NCI-H69 (cell line): Measurements from ENCODE around the gene NPDC1.

Experiments used
- DNase-seq: peaks from one replicate; lab custom pipeline; 2025; lab: John Stamatoyannopoulos, UW

Gene NPDC1

GRCh38 chr9:137011156-137011555 is 34.8 kb downstream of the NPDC1 start:
- no peak for DNase-seq

- DNase-seq: no peak
Observed at GRCh38 chr9:137009938-137010732, 35.8 kb downstream of the NPDC1 start.

- DNase-seq: no peak
Observed at GRCh38 chr9:137009217-137009616, 36.8 kb downstream of the NPDC1 start.

- no peak for DNase-seq
Observed at GRCh38 chr9:137008312-137008711, 37.7 kb downstream of the NPDC1 start.

GRCh38 chr9:137007816-137008270 is 38.1 kb downstream of the NPDC1 start:
- DNase-seq: no peak

GRCh38 chr9:137007108-137007815 is 38.7 kb downstream of the NPDC1 start:
- DNase-seq: peak; percentile 72

- DNase-seq: peak; percentile 20
Observed at GRCh38 chr9:137006116-137007003, 39.6 kb downstream of the NPDC1 start.

GRCh38 chr9:137004285-137004684 is 41.7 kb downstream of the NPDC1 start:
- DNase-seq: peak; percentile 37

- no peak for DNase-seq
Observed at GRCh38 chr9:137002646-137003041, 43.3 kb downstream of the NPDC1 start.

- DNase-seq: no peak
Observed at GRCh38 chr9:137001857-137002645, 43.9 kb downstream of the NPDC1 start.

GRCh38 chr9:137000177-137000930 is 45.6 kb downstream of the NPDC1 start:
- no peak for DNase-seq

GRCh38 chr9:136997830-136998234 is 48.1 kb downstream of the NPDC1 start:
- no peak for DNase-seq

GRCh38 chr9:136997371-136997770 is 48.6 kb downstream of the NPDC1 start:
- DNase-seq: no peak

GRCh38 chr9:136996361-136997292 is 49.4 kb downstream of the NPDC1 start, which contains the start of gene CLIC3:
CLIC3 (minus strand) TSS chr9:136996568; CDS start chr9:136996543, 25 bp downstream.
- DNase-seq: peak; percentile 74

GRCh38 chr9:136995772-136996311 is 50.1 kb downstream of the NPDC1 start:
- DNase-seq: peak; percentile 55

GRCh38 chr9:136995362-136995761 is 50.6 kb downstream of the NPDC1 start:
- DNase-seq: no peak

- no peak for DNase-seq
Observed at GRCh38 chr9:136994888-136995230, 51.1 kb downstream of the NPDC1 start.

GRCh38 chr9:136994180-136994887 is 51.6 kb downstream of the NPDC1 start:
- DNase-seq: no peak
